GM06990 (cell line): ENCODE results near the gene EXOC2.

Source experiments
- DNase-seq: peaks from one replicate; pipeline ENCODE4 v3.0.0-alpha.2; 2011; ENCODE audit not compliant: insufficient read length; ENCODE audit errors: extremely low read depth
- H3K27me3 ChIP-seq: replicated peaks from 2 replicates; pipeline ENCODE4 v1.6.0; 2011; ENCODE audit warnings: low read length; ENCODE audit not compliant: control insufficient read depth, insufficient read depth
- H3K36me3 ChIP-seq: 2 replicates; pipeline ENCODE4 v1.5.1; 2011; ENCODE audit warnings: low read length; ENCODE audit not compliant: control insufficient read depth, insufficient read depth
- H3K4me3 ChIP-seq: replicated peaks from 2 replicates; pipeline ENCODE4 v1.5.1; 2011; ENCODE audit warnings: low read depth, mild to moderate bottlenecking, control low read depth, low read length
- TF ChIP-seq, protein P1 (sequence below): IDR thresholded peaks from 2 replicates; pipeline ENCODE4 v1.5.1; 2011; ENCODE audit warnings: low read length, control low read depth, mild to moderate bottlenecking, inconsistent platforms; ENCODE audit not compliant: insufficient read depth, poor library complexity, severe bottlenecking

Gene EXOC2

DNA sequence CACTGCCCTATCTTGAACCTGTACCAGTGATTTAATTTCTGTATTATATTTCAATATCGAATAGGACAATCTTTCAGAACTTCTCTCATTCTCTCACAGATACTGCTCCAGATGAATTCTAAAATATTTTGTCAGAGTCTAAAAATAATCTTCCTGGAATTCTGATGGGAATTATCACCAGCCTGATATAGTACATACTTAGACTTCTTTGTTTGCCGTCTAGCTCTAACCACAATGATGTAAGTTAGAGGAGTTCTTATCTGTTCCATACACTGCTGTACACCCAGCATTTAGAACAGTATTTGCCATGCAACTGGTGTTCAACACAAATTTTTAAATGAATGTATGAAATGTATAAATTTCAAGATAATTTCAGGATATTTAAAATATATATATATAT lies 34.7 kb downstream of the EXOC2 start:
- TF ChIP-seq, protein P1, sequence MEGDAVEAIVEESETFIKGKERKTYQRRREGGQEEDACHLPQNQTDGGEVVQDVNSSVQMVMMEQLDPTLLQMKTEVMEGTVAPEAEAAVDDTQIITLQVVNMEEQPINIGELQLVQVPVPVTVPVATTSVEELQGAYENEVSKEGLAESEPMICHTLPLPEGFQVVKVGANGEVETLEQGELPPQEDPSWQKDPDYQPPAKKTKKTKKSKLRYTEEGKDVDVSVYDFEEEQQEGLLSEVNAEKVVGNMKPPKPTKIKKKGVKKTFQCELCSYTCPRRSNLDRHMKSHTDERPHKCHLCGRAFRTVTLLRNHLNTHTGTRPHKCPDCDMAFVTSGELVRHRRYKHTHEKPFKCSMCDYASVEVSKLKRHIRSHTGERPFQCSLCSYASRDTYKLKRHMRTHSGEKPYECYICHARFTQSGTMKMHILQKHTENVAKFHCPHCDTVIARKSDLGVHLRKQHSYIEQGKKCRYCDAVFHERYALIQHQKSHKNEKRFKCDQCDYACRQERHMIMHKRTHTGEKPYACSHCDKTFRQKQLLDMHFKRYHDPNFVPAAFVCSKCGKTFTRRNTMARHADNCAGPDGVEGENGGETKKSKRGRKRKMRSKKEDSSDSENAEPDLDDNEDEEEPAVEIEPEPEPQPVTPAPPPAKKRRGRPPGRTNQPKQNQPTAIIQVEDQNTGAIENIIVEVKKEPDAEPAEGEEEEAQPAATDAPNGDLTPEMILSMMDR = no peak
- H3K4me3 ChIP-seq = no peak overlapping the region
- no peak for DNase-seq
- H3K27me3 ChIP-seq = no peaks in the 10 kb centered on the region
- no peaks in the 10 kb centered on the region; the same call in 1 of the 2 replicates for H3K36me3 ChIP-seq

DNA sequence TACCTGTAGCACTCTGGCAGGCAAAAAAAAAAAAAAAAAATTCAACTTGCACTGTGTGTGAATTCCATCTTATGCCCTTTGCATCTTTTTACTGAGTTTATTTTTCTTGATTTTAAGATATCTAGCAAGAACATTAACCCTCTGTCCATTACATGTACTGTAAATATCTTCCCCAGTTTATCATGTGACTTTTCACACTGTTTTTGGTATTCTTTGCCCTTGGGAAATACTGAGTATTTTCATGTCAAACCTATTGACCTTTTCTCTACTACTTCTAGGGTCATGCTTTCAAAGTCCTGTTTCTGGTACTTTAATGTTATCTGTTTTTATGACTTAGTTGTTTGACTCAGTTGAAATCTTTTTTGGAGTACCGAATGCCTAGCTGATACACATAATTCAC lies 35.2 kb downstream of the EXOC2 start:
- no peak overlapping the region for H3K4me3 ChIP-seq
- TF ChIP-seq, protein P1 = no peak
- no peaks in the 10 kb centered on the region for H3K27me3 ChIP-seq
- no peaks in the 10 kb centered on the region; the same call in 1 of the 2 replicates for H3K36me3 ChIP-seq
- no peak for DNase-seq

DNA sequence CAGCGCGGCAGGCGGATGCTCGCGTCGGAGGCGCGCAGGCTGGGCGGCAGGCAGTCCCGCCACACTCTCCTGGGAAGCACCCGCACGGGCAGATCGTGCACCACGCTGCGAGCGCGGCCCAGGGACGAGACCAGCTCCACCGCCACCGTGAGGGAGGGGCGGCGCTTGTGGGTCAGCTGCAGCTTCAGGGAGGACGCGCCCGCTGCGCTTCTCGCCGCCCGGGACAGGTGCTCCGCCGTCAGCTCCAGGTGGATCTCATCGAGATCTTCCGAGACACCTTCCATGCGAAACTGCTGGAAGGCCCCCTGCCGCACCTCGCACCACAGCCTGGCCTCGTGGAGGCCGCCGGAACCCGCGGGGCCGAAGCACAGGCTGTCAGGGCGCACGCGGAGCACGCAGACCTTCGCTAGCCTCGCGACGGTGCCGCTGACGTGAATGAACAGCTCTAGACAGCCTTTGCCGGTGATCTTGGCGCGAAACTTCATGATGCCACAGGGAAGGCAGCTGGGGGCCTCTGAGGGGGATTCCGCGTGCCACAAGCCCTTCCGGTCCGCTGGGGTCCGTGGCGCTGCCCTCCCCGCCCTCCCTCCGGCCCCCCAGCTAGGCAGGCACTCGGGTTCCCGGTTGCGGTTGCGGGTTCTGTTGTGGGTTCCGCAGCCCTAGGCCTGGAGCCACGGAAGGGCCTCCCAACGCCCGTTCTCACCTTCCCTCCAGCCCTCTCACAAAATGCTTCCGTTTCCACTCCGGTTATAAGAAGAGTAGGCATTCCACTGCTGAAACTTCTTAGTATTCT lies 36.3 kb downstream of the EXOC2 start, which contains the start of gene HUS1B:
HUS1B (minus strand) TSS at position 641 of the 793 bp plus-strand sequence; CDS start at position 485, 156 bp downstream.
- TF ChIP-seq, protein P1 = no peak
- no peaks in the 10 kb centered on the region for H3K27me3 ChIP-seq
- no peaks in the 10 kb centered on the region; the same call in 1 of the 2 replicates for H3K36me3 ChIP-seq
- no peak for DNase-seq
- no peak within 1 kb of the TSS for H3K4me3 ChIP-seq

DNA sequence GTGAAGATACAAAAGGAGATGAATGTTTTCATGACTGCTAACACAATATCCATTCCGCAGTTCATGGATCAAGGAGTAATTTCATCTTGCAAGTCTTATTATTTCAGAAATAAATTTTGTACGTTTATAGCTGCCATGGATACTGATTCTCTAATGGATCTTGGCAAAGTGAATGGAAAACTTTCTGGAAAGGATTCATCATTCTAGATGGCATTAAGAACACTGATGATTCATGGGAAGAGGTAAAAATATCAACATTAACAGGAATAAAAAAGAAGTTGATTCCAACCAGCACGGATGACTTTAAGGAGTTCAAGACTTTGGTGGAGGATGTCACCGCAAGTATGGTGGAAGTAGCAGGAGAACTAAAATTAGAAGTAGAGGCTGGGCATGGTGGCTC lies 38.8 kb downstream of the EXOC2 start:
- Histone ChIP-seq H3K27me3 (no peaks in the 10 kb centered on the region), H3K4me3 (no peak overlapping the region), H3K36me3 (no peaks in the 10 kb centered on the region; the same call in 1 of the 2 replicates)
- DNase-seq = no peak
- TF ChIP-seq, protein P1 = no peak

DNA sequence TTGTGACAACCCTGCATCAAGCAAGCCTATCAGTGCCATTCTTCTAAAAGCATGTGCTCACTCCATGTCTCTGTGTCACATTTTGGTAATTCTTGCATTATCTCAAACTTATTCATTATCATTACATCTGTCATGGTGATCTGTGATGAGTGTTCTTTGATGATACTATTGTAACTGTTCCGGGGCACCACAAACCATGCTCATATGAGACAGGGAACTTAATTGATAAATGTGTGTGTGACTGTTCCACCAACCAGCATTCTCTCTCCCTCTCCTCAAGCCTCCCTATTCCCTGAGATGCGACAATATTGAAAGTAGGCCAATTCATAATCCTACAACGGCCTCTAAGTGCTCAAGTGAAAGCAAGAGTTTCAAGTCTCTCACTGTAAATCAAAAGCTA lies 40.1 kb downstream of the EXOC2 start:
- no peak for DNase-seq
- H3K4me3 ChIP-seq = no peak overlapping the region
- H3K27me3 ChIP-seq = no peaks in the 10 kb centered on the region
- H3K36me3 ChIP-seq = no peaks in the 10 kb centered on the region; the same call in 1 of the 2 replicates
- TF ChIP-seq, protein P1 = no peak

DNA sequence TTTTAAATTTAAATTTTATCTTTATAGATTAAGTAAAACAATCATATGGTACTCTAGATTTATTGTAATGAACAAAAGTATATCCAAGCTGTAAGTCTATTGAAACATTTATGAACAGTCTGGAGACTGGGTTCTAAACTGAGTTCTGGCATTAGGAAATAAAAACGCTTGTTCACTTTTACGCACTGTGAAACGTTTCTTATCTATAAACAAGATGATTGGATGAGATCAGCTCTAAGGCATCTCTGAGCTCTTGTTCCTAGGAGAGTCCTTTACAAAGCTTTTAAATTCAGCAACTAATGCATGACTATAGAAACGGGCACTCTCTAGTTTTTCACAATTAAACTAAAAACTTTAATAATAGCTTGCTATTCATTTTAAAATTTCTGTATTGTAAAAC lies 42.8 kb downstream of the EXOC2 start:
- Histone ChIP-seq H3K4me3 (no peak overlapping the region), H3K27me3 (no peaks in the 10 kb centered on the region), H3K36me3 (no peaks in the 10 kb centered on the region)
- no peak for DNase-seq
- TF ChIP-seq, protein P1 = no peak
